ENCODE measurements around the gene CBR1. TPM values are rescaled to one million over a fixed set of nuclear protein-coding genes. Genes with fewer than 3 reads are reported as not detected.

Gene CBR1
- total RNA-seq = 62.2 and 62.7 TPM in 2 replicates

DNA sequence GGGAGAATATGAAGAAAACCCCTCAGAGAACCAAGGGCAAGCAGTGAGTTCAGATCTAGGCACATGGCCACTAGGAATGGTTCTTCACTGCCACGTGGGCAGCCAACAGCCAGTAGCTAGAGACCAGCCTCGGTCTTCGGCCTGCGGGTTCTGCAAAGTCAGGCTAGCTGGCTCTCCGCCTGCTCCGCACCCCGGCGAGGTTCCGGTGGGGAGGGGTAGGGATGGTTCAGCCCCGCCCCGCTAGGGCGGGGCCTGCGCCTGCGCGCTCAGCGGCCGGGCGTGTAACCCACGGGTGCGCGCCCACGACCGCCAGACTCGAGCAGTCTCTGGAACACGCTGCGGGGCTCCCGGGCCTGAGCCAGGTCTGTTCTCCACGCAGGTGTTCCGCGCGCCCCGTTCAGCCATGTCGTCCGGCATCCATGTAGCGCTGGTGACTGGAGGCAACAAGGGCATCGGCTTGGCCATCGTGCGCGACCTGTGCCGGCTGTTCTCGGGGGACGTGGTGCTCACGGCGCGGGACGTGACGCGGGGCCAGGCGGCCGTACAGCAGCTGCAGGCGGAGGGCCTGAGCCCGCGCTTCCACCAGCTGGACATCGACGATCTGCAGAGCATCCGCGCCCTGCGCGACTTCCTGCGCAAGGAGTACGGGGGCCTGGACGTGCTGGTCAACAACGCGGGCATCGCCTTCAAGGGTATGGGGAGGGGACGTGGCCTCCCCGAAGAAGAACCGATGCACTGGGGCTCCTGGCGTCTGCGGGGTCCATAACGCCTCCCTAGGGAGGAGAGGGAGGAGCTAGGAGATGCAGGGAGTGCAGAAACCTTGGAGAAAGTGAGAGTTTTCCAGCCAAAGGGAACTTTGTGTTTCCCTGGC, at the start of gene CBR1:
TSS of gene CBR1 (plus strand) at position 312 of the 871 bp plus-strand sequence. CDS start at position 404, 92 bp downstream.
- Mint-ChIP-seq H3K27ac (peak within 1 kb of the TSS; percentile 79), H3K9me3 (peaks cover 17% of the 10 kb centered on the region), H3K27me3 (ENCODE audit: low read depth) (no peaks in the 10 kb centered on the region), H3K4me3 (ENCODE audit: low read depth) (peak within 1 kb of the TSS; percentile 91), H3K4me1 (ENCODE audit: low read depth) (peaks cover 44% of the 10 kb centered on the region), H3K36me3 (ENCODE audit: low read depth) (peaks cover 46% of the 10 kb centered on the region)
- DNase-seq (ENCODE audit: low spot score) = peak; percentile 86
- intact Hi-C loops (cut with micrococcal nuclease) = loop anchor here (1.0 to 2.0 kb wide), 2 partner anchors 10 to 65 kb away; partner anchors contain the start of genes CBR3 and SETD4

GRCh38 chr21:36021251-36021837, 48.5 kb upstream of the CBR1 start:
- intact Hi-C loops (cut with micrococcal nuclease) = no loop called here

DNA sequence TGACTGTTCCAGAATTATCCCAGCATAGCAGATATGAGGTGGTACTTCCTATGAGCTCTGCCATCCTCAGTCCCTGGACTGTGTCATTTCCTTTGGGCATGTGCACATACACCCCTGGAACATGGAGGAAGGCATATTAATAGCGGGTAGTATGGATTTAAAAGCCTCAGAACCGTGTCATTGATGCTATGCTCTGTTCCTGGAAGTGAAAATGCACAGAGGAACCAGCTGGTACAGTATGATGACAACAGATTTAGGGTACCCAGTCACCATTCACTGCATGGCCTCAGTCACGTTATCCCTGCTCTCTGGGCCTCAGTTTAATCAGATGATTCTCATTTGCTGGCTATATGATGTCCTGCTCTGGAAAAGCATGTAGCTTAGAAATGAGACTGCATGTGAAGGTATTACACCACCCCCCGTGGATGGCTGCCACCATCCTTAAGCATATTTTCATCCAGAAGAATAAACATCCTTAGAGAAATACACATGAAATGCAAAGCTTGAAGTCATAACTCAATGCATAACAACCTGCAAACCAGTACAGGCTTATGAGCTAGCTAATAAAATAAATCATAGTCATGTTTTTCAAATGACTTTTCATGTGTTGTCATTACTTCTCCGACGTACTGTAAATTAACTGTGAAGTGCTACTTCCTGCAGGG, 47.3 kb upstream of the CBR1 start:
- Mint-ChIP-seq H3K4me1 (ENCODE audit: low read depth) (no peaks in the 10 kb centered on the region), H3K4me3 (ENCODE audit: low read depth) (no peak overlapping the region), H3K9me3 (no peaks in the 10 kb centered on the region), H3K27me3 (ENCODE audit: low read depth) (peaks cover 2% of the 10 kb centered on the region), H3K27ac (no peak overlapping the region), H3K36me3 (ENCODE audit: low read depth) (no peaks in the 10 kb centered on the region)
- intact Hi-C loops (cut with micrococcal nuclease) = no loop called here
- DNase-seq (ENCODE audit: low spot score) = no peak

More at GRCh38 chr21:36021251-36021837, 48.5 kb upstream of the CBR1 start:
- Mint-ChIP-seq H3K27me3 (ENCODE audit: low read depth) (peaks cover 2% of the 10 kb centered on the region), H3K4me1 (ENCODE audit: low read depth) (no peaks in the 10 kb centered on the region), H3K4me3 (ENCODE audit: low read depth) (no peak overlapping the region), H3K36me3 (ENCODE audit: low read depth) (no peaks in the 10 kb centered on the region), H3K27ac (no peak overlapping the region), H3K9me3 (no peaks in the 10 kb centered on the region)
- DNase-seq (ENCODE audit: low spot score) = no peak

GRCh38 chr21:36023092-36023480, 46.7 kb upstream of the CBR1 start:
- DNase-seq (ENCODE audit: low spot score) = no peak
- H3K27me3 Mint-ChIP-seq (ENCODE audit: low read depth) = no peaks in the 10 kb centered on the region
- no peaks in the 10 kb centered on the region for H3K36me3 Mint-ChIP-seq (ENCODE audit: low read depth)
- H3K4me1 Mint-ChIP-seq (ENCODE audit: low read depth) = no peaks in the 10 kb centered on the region
- no peaks in the 10 kb centered on the region for H3K9me3 Mint-ChIP-seq
- no peak overlapping the region for H3K27ac Mint-ChIP-seq
- intact Hi-C loops (cut with micrococcal nuclease) = no loop called here
- no peak overlapping the region for H3K4me3 Mint-ChIP-seq (ENCODE audit: low read depth)

DNA sequence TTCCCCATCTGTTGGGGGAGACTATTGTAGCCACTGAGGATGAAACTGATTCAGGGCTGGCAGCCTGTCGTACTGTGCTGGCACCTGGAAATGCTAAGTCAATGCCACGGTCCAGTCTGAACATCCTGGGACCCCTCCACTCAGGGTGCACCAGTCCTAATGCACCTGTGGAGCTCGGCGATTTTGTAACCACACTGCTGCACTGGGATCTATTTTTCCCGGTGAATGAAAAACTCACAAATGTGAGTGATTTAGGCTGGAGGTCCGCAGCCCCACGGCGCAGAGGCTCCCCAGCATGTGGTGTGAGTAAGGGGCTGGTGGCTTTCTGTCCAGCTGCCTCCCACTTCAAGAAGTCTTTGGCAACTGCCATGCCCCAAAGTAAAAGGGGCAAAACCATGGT, 45.0 kb upstream of the CBR1 start:
- intact Hi-C loops (cut with micrococcal nuclease) = loop anchor here (5.0 kb wide), 1 partner anchor 1332 kb away; no protein-coding TSS in a partner anchor
- H3K27ac Mint-ChIP-seq = no peak overlapping the region
- no peaks in the 10 kb centered on the region for H3K27me3 Mint-ChIP-seq (ENCODE audit: low read depth)
- no peak overlapping the region for H3K4me3 Mint-ChIP-seq (ENCODE audit: low read depth)
- no peaks in the 10 kb centered on the region for H3K9me3 Mint-ChIP-seq
- H3K36me3 Mint-ChIP-seq (ENCODE audit: low read depth) = no peaks in the 10 kb centered on the region
- H3K4me1 Mint-ChIP-seq (ENCODE audit: low read depth) = peaks cover 5% of the 10 kb centered on the region
- no peak for DNase-seq (ENCODE audit: low spot score)

- DNase-seq (ENCODE audit: low spot score) = no peak
- Mint-ChIP-seq H3K27ac (no peak overlapping the region), H3K4me3 (ENCODE audit: low read depth) (no peak overlapping the region), H3K4me1 (ENCODE audit: low read depth) (peaks cover 5% of the 10 kb centered on the region), H3K9me3 (no peaks in the 10 kb centered on the region), H3K27me3 (ENCODE audit: low read depth) (no peaks in the 10 kb centered on the region), H3K36me3 (ENCODE audit: low read depth) (no peaks in the 10 kb centered on the region)
- intact Hi-C loops (cut with micrococcal nuclease) = loop anchor here (5.0 kb wide), 1 partner anchor 1335 kb away; no protein-coding TSS in a partner anchor
These were observed 42.5 kb upstream of the CBR1 start for GRCh38 chr21:36027347-36027746.

GRCh38 chr21:36028127-36029069, 41.4 kb upstream of the CBR1 start:
- no peak overlapping the region for H3K27ac Mint-ChIP-seq
- H3K4me1 Mint-ChIP-seq (ENCODE audit: low read depth) = peaks cover 5% of the 10 kb centered on the region
- peak; percentile 53 for DNase-seq (ENCODE audit: low spot score)
- no peaks in the 10 kb centered on the region for H3K9me3 Mint-ChIP-seq
- intact Hi-C loops (cut with micrococcal nuclease) = loop anchor here (5.0 kb wide), 1 partner anchor 1336 kb away; no protein-coding TSS in a partner anchor
- H3K36me3 Mint-ChIP-seq (ENCODE audit: low read depth) = no peaks in the 10 kb centered on the region
- no peak overlapping the region for H3K4me3 Mint-ChIP-seq (ENCODE audit: low read depth)
- H3K27me3 Mint-ChIP-seq (ENCODE audit: low read depth) = no peaks in the 10 kb centered on the region

- Mint-ChIP-seq H3K4me3 (ENCODE audit: low read depth) (no peak overlapping the region), H3K36me3 (ENCODE audit: low read depth) (no peaks in the 10 kb centered on the region), H3K4me1 (ENCODE audit: low read depth) (peaks cover 5% of the 10 kb centered on the region), H3K27me3 (ENCODE audit: low read depth) (no peaks in the 10 kb centered on the region), H3K9me3 (no peaks in the 10 kb centered on the region), H3K27ac (no peak overlapping the region)
- no peak for DNase-seq (ENCODE audit: low spot score)
- intact Hi-C loops (cut with micrococcal nuclease) = loop anchor here (5.0 kb wide), 1 partner anchor 1337 kb away; no protein-coding TSS in a partner anchor
These were observed 40.5 kb upstream of the CBR1 start for GRCh38 chr21:36029309-36029708.

DNA sequence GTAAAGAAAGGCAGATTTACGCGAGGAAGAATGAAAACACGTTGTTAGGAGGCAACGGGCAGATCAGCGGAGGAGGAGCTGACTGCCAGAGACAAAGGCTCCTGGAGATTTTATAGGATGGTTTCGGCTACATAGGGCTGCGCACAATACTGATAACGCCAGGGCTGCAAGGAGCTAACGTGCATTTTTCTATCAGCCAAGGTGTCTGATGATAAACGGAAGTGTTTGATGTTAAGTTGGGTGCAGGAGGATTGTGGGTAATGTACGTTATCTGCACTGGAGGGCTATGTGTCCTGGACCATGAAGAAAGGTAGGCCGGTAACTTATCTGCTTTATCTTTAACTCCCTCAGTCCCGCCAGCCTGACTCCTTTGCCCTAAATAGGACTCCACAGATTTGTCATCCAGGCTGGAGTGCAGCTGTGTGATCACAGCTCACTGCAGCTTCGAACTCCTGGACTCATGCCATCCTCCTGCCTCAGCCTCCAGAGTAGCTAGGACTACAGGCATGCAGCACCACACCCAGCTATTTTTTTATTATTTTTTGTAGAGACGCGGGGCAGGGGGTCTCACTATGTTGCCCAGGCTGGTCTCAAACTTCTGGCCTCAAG, 39.1 kb upstream of the CBR1 start:
- no peak overlapping the region for H3K27ac Mint-ChIP-seq

DNA sequence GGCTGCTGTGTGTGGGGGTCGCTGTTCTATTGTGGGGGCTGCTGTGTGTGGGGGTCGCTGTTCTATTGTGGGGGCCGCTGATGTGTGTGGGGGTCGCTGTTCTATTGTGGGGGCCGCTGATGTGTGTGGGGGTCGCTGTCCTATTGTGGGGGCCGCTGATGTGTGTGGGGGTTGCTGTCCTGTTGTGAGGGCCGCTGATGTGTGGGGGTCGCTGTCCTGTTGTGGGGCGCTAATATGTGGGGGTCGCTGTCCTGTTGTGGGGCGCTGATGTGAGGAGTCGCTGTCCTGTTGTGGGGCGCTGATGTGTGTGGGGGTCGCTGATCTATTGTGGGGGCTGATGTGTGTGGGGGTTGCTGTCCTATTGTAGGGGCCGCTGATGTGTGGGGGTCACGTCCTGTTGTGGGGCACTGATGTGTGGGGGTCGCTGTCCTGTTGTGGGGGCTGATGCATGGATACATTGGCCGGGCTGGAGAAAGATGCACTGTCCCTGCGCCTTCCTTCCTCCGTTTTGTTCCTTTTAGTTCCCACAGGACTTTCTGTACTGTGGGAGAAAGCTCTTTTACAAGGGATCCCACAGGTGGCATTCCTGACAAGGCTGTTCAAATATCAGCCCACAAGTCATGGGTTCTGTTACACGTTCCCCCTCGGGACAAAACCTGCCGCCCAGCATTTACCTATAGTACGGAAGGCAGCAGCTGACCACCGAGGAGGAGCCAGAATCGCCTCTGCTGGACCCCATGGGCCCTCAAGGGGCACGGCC, 37.0 kb upstream of the CBR1 start:
- peaks cover 5% of the 10 kb centered on the region for H3K4me1 Mint-ChIP-seq (ENCODE audit: low read depth)
- H3K4me3 Mint-ChIP-seq (ENCODE audit: low read depth) = no peak overlapping the region

More for the DNA sequence above, 39.1 kb upstream of the CBR1 start:
- Mint-ChIP-seq H3K4me3 (ENCODE audit: low read depth) (no peak overlapping the region), H3K4me1 (ENCODE audit: low read depth) (peaks cover 5% of the 10 kb centered on the region), H3K36me3 (ENCODE audit: low read depth) (peaks cover 9% of the 10 kb centered on the region), H3K27me3 (ENCODE audit: low read depth) (no peaks in the 10 kb centered on the region), H3K9me3 (no peaks in the 10 kb centered on the region)
- intact Hi-C loops (cut with micrococcal nuclease) = no loop called here
- DNase-seq (ENCODE audit: low spot score) = no peak

DNA sequence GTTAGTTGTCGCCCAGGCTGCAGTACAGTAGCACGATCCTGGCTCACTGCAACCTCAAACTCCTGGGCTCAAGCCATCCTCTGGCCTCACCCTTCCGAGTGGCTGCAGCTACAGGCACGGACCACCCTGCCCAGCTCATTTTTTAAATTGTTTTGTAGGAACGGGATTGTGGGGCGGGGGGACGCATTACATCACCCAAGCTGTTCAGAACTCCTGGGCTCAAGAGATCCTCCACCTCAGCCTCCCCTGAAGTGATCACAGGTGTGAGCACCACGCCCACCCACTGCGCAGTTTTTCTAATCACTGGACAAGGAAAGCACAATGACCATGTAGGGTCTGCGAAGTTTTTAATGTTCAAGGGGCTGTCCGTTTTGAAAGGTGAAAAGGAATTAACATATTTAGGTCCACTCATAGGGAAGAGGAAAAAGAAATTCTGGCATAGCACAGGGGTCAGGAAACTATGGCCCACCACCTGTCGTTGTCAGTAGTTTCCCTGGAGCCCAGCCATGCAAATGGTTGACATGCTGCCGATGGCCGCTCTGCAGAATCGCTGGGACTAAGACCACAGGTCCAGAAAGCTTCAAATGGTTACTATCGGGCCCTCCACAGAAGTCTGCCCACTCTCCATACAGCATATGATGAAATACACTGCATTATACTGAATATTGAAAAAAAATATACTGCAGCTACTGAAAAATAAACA, 35.5 kb upstream of the CBR1 start:
- intact Hi-C loops (cut with micrococcal nuclease) = no loop called here
- Mint-ChIP-seq H3K4me3 (ENCODE audit: low read depth) (no peak overlapping the region), H3K27ac (no peak overlapping the region), H3K36me3 (ENCODE audit: low read depth) (peaks cover 34% of the 10 kb centered on the region), H3K27me3 (ENCODE audit: low read depth) (no peaks in the 10 kb centered on the region), H3K9me3 (no peaks in the 10 kb centered on the region), H3K4me1 (ENCODE audit: low read depth) (no peaks in the 10 kb centered on the region)
- DNase-seq (ENCODE audit: low spot score) = no peak

More for the DNA sequence above, 37.0 kb upstream of the CBR1 start:
- intact Hi-C loops (cut with micrococcal nuclease) = no loop called here
- no peak for DNase-seq (ENCODE audit: low spot score)
- Mint-ChIP-seq H3K27me3 (ENCODE audit: low read depth) (no peaks in the 10 kb centered on the region), H3K36me3 (ENCODE audit: low read depth) (peaks cover 20% of the 10 kb centered on the region), H3K27ac (no peak overlapping the region), H3K9me3 (no peaks in the 10 kb centered on the region)

Measured in activated T-helper 2 cell treated with anti-CD3 and anti-CD28 coated beads, Interferon-gamma antibody, Interleukin-2, Interleukin-4, amounts not matched to agents 10 μg/mL and 5 μg/mL and 100 μg/mL, durations not matched to agents 14 hours and 24 hours and 36 hours (primary cell).